Omental fat pad (tissue), 4 donors: ENCODE results near the gene TPBGL. TPM values are rescaled to one million over a fixed set of nuclear protein-coding genes. Genes with fewer than 3 reads are reported as not detected.
A peak's percentile ranks its signal among the peaks of the same experiment; 100 is the strongest.

ENCODE experiments used
- ATAC-seq: fragments of 150-250 bp; one replicate; pipeline ENCODE4 v1.9.1; 2016; ENCODE audit warnings: mild to moderate bottlenecking, moderate library complexity; ENCODE audit not compliant: low FRiP score
- DNase-seq: peaks from one replicate; pipeline ENCODE4 v3.0.0-alpha.2; 2019; ENCODE audit warnings: low spot score
- CTCF ChIP-seq, 3 donors: fragments of 450-650 bp; IDR thresholded peaks; one replicate each; pipeline ENCODE4 v1.5.1; 2016 to 2017; ENCODE audit warnings: antibody characterized with exemption in 3 of 3, mild to moderate bottlenecking in 3 of 3, moderate library complexity in 2 of 3
- total RNA-seq, 4 donors: library from RNA; depleted of rRNA; stranded (reverse); fragments of >200 nt; gene quantifications; one replicate each; pipeline ENCODE4 v1.1.0, GENCODE V29; 2016

Gene TPBGL
- total RNA-seq, 4 donors from 2014 or later: 0.19 to 0.48 TPM; not detected in 2

GRCh38 chr11:75225794-75226193, 14.8 kb upstream of the TPBGL start:
- TF ChIP-seq CTCF (IDR thresholded peaks at IDR 0.05): no peak
- DNase-seq (no peak), ATAC-seq (peak; percentile 51)

GRCh38 chr11:75229466-75229865, 11.1 kb upstream of the TPBGL start:
- no peak for DNase-seq
- no peak for ATAC-seq
- TF ChIP-seq CTCF (IDR thresholded peaks at IDR 0.05): no peak

DNA sequence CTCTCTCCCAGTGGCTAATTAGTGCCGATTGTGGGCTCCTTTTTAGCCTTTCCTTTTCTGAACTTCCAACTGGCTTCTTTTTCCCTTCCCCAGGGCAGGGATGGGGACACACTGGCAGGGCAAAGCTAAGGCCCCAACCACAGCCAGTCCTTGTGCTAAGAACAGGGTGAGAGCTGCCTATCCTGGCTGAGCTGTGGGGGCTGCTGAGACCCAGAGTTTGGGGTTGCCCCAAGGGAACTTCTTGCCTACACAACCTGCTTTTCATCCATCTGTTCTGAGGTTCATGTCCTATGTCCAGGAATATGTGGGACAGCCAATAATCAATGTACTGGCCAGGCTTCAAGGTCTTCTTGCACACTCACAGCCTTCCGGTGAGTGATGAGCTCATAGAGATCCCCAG, 10.0 kb upstream of the TPBGL start:
- TF ChIP-seq CTCF (IDR thresholded peaks at IDR 0.05): no peak
- DNase-seq (no peak), ATAC-seq (no peak)

DNA sequence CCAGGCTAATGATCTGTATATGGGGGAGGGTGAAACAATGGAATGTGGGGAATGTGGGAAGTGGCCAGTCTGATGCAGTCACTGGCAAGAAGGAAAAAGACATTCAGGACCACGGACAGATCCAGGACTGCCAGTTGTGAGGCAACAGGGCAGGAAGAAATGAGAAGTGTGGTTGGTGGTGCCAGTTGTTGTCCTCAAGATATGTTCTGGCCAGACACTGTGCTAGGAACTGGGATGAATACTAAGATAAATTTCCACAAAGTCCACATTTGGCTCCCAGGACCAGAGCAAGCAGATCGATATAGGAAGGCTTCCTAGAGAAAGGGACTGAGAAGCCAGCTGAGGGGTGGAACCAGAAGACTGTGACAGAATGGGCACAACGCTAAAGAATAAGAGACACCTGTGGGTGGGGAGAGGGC, 6.8 kb upstream of the TPBGL start:
- no peak for DNase-seq
- TF ChIP-seq CTCF (IDR thresholded peaks at IDR 0.05): no peak
- no peak for ATAC-seq

DNA sequence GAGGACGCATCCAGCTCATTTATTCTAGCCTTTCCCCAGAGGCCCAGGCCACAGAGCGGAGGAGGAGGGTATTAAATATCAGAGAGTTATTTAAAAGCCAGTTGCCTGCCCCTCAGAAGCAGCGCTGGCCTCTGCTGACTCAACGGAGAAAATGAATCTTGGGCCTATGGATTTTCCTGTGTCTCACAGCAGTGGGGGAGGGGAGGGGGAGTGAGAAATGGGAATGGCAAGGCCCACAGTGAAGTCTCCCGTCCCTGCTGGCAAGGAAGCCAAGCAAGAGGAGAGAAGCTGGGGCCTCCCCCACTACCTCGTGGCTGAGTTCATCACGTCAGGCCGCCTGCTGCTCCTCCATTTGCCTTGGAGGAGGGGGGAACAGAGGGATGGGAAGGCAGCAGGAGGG, 4.5 kb upstream of the TPBGL start:
- no peak for TF ChIP-seq CTCF (IDR thresholded peaks at IDR 0.05)
- DNase-seq (no peak), ATAC-seq (no peak)

- DNase-seq: no peak
- TF ChIP-seq CTCF (IDR thresholded peaks at IDR 0.05): no peak
- no peak for ATAC-seq
These were observed 3.5 kb upstream of the TPBGL start for GRCh38 chr11:75237050-75237449.

DNA sequence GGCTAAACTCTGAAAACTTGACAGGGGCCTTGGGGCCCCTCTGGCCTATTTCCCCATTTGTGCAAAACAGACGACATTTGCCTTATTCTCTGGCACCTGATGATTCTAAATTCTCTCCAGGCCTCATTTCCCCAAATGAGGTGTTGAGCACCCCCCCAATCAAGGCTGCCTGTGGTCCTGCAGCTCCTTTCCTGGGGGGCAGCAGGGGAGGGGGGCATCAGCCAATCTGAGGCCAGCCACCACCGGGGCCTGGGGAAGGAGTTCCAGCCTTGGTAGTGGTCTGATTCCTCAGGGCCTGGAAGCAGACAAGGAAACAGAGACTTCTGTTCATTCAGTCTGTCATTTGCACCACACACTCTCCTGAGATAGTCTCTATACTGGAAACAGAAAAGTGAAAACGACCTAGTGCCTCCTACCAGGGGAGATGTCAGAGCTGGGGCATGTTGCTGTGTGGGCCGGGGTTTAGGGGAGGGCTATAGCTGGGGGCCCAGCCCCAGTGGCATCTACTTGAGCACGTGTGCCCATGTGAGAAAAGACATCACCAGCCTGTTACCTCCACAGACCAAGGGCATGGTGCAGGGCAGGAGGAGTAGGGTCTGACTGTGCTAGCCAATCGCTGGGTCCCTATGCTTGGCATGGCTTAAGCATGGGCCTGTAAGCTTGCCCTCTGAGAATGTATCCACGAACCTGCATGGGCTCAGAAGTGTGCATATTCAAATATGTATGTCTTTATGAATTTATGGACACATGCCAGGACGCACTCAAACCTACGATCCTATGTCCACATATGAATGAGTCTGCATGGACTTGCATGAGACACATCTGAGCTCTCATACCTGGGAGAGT, 1.8 kb upstream of the TPBGL start:
- DNase-seq: no peak
- no peak for TF ChIP-seq CTCF (IDR thresholded peaks at IDR 0.05)
- no peak for ATAC-seq
